ENCODE results near the gene PDLIM1.

DNA sequence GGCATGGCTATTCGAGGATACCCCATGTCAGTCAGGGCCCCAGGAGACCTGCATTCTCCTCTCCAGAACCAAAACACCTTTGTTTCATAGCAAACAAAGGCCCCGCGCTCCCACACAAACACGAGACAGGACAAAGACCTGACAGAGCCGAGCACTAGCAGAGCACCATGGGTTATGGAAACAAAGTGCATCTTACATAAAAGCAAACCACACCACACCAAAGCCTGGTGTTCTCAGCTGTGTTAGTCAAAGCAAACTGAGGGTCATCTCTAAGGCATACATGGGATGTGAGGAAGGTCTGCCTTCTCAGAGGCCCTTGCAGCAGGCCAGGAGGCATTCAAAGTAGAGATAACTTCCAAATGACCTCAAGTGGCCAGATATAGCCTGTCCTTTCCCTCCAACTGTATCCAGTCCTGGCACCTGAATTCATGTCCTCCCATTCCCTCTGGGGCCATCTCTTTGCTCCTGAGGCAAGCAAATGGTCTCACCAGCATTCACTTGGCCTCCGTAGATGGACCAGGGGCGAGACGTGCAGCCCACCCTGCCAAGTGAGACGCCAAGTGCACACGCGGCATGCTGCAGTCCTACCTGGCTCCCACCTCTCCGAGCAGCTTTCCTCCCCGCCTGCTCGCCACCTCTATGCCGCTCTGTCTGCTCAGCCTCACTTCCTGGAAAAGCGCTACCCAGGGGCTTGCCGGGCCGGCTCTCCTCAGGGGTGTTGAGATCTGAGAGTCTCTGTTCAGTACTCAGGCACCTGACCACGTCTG lies 45.3 kb upstream of the PDLIM1 start:
- no peak for TF ChIP-seq EZH2phosphoT487 (IDR thresholded peaks at IDR 0.05; ENCODE audit: insufficient read depth, low read depth)
- TF ChIP-seq EZH2 (IDR thresholded peaks at IDR 0.05; ENCODE audit: insufficient read depth, poor library complexity, severe bottlenecking), result no peak
